Vagina (tissue), 2 donors: ENCODE measurements around the gene DLG4.

Experiments used
- POLR2A ChIP-seq, 2 donors: fragments of 450-650 bp; IDR thresholded peaks; one replicate each; pipeline ENCODE4 v1.6.1; 2017; ENCODE audit warnings: antibody characterized with exemption in 2 of 2, mild to moderate bottlenecking in 2 of 2, moderate library complexity in 2 of 2
- POLR2AphosphoS5 ChIP-seq, 2 donors: sonication (generic); formaldehyde crosslinking; IDR thresholded peaks; one replicate each; pipeline ENCODE4 v1.9.0; 2017; ENCODE audit warnings: antibody characterized with exemption in 2 of 2, mild to moderate bottlenecking in 2 of 2, low read depth in 1 of 2; ENCODE audit not compliant: insufficient read depth in 1 of 2
- TF ChIP-seq, protein P1 (sequence below), 3 experiments: fragments of 450-650 bp in 2 of 3; fragments of 200-600 bp in 1 of 3; sonication (generic) in 1 of 3; IDR thresholded peaks; one replicate each; pipeline ENCODE4 v1.5.1; 2017 to 2019; ENCODE audit warnings: antibody characterized with exemption in 3 of 3, mild to moderate bottlenecking in 2 of 3, moderate library complexity in 2 of 3

DNA sequence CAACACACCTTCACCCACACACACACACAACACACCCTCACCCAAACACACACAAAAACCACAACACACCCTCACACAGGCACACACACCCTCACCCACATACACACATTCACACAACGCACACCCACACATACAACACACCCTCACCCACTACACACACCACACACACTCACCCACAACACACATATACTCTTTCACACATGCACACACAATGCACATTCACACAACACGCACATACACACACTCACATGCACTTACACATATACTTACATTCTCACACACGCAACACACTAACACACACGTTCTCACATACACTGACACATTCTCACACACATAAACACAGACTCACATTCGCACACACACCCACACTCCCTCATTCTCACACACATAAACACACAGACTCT, 44.3 kb downstream of the DLG4 start:
- TF ChIP-seq, protein P1, sequence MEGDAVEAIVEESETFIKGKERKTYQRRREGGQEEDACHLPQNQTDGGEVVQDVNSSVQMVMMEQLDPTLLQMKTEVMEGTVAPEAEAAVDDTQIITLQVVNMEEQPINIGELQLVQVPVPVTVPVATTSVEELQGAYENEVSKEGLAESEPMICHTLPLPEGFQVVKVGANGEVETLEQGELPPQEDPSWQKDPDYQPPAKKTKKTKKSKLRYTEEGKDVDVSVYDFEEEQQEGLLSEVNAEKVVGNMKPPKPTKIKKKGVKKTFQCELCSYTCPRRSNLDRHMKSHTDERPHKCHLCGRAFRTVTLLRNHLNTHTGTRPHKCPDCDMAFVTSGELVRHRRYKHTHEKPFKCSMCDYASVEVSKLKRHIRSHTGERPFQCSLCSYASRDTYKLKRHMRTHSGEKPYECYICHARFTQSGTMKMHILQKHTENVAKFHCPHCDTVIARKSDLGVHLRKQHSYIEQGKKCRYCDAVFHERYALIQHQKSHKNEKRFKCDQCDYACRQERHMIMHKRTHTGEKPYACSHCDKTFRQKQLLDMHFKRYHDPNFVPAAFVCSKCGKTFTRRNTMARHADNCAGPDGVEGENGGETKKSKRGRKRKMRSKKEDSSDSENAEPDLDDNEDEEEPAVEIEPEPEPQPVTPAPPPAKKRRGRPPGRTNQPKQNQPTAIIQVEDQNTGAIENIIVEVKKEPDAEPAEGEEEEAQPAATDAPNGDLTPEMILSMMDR (IDR thresholded peaks at IDR 0.05): no peak
- TF ChIP-seq POLR2A (IDR thresholded peaks at IDR 0.05) (no peak), POLR2AphosphoS5 (IDR thresholded peaks at IDR 0.05; ENCODE audit: insufficient read depth in 1 of 2, low read depth in 1 of 2) (no peak)
